ENCODE data around the gene ADAT3. TPM values are rescaled to one million over a fixed set of nuclear protein-coding genes. Genes with fewer than 3 reads are reported as not detected.

ADAT3 gene
- polyA plus RNA-seq, 6 donors from 2014 or later = 1.9 to 6.1 (median 3.6) TPM

- H3K4me1 Mint-ChIP-seq = peaks cover 7 to 33% (median 25%) of the 10 kb centered on the region in 3 donors
- no peak overlapping the region for H3K4me3 Mint-ChIP-seq
- no peaks in the 10 kb centered on the region for H3K9me3 Mint-ChIP-seq
- DNase-seq = no peak
- H3K27me3 Mint-ChIP-seq = no peaks in the 10 kb centered on the region
- peak overlapping the region in 3 of 6 donors; percentile 47 to 93 (median 73) for H3K27ac Mint-ChIP-seq
- no peaks in the 10 kb centered on the region for H3K36me3 Mint-ChIP-seq
- no peak for ATAC-seq (ENCODE audit: low read depth in 2 of 2)
These were observed 54.9 kb downstream of the ADAT3 start for GRCh38 chr19:1959928-1960589.

DNA sequence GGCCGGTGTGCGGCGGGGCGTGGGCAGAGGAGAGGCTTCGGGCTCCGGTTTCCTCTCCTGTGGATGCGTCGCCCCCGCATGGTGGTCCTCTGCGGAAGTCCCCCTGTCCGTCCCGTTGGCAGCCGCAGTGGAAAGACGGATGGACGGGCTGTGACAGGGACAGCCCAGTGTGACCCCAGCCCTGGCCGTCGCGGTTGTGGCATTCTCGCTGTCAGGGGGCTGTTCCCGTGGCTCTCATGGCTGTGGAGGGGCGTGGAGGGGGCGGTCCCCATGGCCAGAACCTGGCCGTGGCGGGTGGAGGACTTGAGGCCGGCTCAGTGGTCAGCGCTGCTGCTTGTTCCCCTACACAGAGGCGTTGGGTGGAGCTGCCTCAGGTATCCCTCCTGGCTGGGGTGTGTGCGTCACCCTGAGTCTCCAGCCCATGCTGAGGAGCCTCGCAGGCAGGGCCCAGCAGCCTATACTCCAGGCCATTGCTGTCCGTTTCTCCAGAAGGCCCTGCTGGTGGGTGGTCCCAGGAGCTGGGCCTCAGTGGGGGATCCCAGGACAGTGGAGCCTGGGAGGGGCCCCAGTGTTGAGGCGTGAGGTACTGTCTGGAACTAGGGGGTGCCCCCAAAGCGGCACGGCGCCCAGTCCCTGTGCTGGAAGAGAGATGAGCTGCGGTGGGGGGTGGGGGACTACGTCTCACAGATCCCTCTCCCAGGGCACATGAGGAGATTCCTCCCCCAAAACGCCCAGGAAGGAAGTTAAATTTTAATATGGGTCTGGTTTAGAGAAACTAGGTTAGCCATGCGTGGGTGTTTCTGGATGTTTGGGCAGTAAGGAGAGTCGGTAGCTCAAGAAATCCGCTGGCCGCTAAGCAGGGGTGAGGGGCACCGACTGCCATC, 56.0 kb downstream of the ADAT3 start:
- no peaks in the 10 kb centered on the region for H3K36me3 Mint-ChIP-seq
- H3K4me3 Mint-ChIP-seq = no peak overlapping the region
- peaks cover 11 to 31% (median 26%) of the 10 kb centered on the region in 3 donors for H3K4me1 Mint-ChIP-seq
- no peaks in the 10 kb centered on the region for H3K27me3 Mint-ChIP-seq
- no peak for DNase-seq
- peak overlapping the region in 3 of 6 donors; percentile 37 to 73 (median 59) for H3K27ac Mint-ChIP-seq
- ATAC-seq (ENCODE audit: low read depth in 2 of 2) = no peak
- H3K9me3 Mint-ChIP-seq = no peaks in the 10 kb centered on the region

DNA sequence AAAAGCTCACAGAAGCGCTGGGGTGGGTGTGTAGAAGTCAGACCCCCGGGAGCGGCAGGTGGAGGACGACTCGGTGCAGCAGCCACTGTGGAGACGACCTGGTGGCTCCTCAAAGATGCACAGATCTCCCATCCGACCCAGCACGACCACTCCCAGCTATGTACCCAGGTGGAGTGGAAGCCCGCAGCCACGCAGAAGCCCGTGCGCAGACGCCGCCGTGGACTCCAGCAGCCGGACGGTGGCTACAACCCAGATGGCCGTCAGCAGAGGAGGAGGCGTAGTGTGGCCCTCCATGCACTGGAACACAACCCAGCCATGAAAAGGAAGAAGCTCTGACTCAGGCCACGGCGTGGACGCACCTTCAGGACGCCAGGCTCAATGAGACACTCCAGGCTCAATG, 57.5 kb downstream of the ADAT3 start:
- no peak overlapping the region for H3K4me3 Mint-ChIP-seq
- H3K9me3 Mint-ChIP-seq = no peaks in the 10 kb centered on the region
- no peak for DNase-seq
- H3K36me3 Mint-ChIP-seq = no peaks in the 10 kb centered on the region
- H3K4me1 Mint-ChIP-seq = peaks cover 12 to 30% (median 17%) of the 10 kb centered on the region in 3 donors
- H3K27me3 Mint-ChIP-seq = no peaks in the 10 kb centered on the region
- peak overlapping the region in 3 of 6 donors; percentile 47 to 84 (median 53) for H3K27ac Mint-ChIP-seq
- ATAC-seq (ENCODE audit: low read depth in 2 of 2) = no peak

Other genes with a start within 250 kb of the ADAT3 start
- gene ONECUT3, start 151.9 kb upstream of the ADAT3 start, polyA plus RNA-seq (ENCODE audit: low read depth in 6 of 6) = not detected
- under 1 TPM in 1 of 6 donors, not detected in 5; 0.09 TPM for gene ATP8B3, start 93.1 kb upstream of the ADAT3 start, polyA plus RNA-seq (ENCODE audit: low read depth in 6 of 6)
- 10 to 100 TPM in 1 of 6 donors, 1 to 10 TPM in 4, under 1 TPM in 1; 0.96 to 18.1 (median 5.2) TPM for gene REXO1, start 56.9 kb upstream of the ADAT3 start, polyA plus RNA-seq (ENCODE audit: low read depth in 6 of 6)
- 1 to 10 TPM in 1 of 6 donors, under 1 TPM in 5; 0.43 to 1.4 (median 0.70) TPM for gene KLF16, start 41.8 kb upstream of the ADAT3 start, polyA plus RNA-seq (ENCODE audit: low read depth in 6 of 6)
- gene ABHD17A, start 19.9 kb upstream of the ADAT3 start, polyA plus RNA-seq (ENCODE audit: low read depth in 6 of 6) = 100 to 1,000 TPM in 1 of 6 donors, 10 to 100 TPM in 5; 59.4 to 113 (median 78.2) TPM
- gene SCAMP4, start within 50 bp of the ADAT3 start, polyA plus RNA-seq (ENCODE audit: low read depth in 6 of 6) = 10 to 100 TPM; 18.9 to 35.1 (median 25.6) TPM
- 10 to 100 TPM; 17.6 to 40.7 (median 25.1) TPM for gene CSNK1G2, start 35.8 kb downstream of the ADAT3 start, polyA plus RNA-seq (ENCODE audit: low read depth in 6 of 6)
- 1 to 10 TPM; 1.7 to 9.2 (median 4.8) TPM for gene BTBD2, start 110.3 kb downstream of the ADAT3 start, polyA plus RNA-seq (ENCODE audit: low read depth in 6 of 6)
- 100 to 1,000 TPM in 1 of 6 donors, 10 to 100 TPM in 5; 51.1 to 102 (median 57.1) TPM for gene MKNK2, start 145.8 kb downstream of the ADAT3 start, polyA plus RNA-seq (ENCODE audit: low read depth in 6 of 6)
- gene MOB3A, start 190.9 kb downstream of the ADAT3 start, polyA plus RNA-seq (ENCODE audit: low read depth in 6 of 6) = 100 to 1,000 TPM in 1 of 6 donors, 10 to 100 TPM in 5; 52.2 to 106 (median 75.1) TPM
- gene IZUMO4, start 191.5 kb downstream of the ADAT3 start, polyA plus RNA-seq (ENCODE audit: low read depth in 6 of 6) = 1 to 10 TPM in 1 of 6 donors, under 1 TPM in 5; 0.48 to 1.2 (median 0.85) TPM
- 10 to 100 TPM in 5 of 6 donors, 1 to 10 TPM in 1; 6.7 to 36.3 (median 15.5) TPM for gene AP3D1, start 246.2 kb downstream of the ADAT3 start, polyA plus RNA-seq (ENCODE audit: low read depth in 6 of 6)

Data from naive B cell (primary cell).